Loucy (cell line): ENCODE results near the gene LGR5.

Experiments
- H2AFZ ChIP-seq: fragments of 200-600 bp; sonication (generic); 2 replicates; pipeline ENCODE4 v1.6.0; 2016; ENCODE audit warnings: antibody characterized with exemption, mild to moderate bottlenecking, low read length, moderate library complexity
- H3F3A ChIP-seq: fragments of 200-600 bp; 2 replicates; pipeline ENCODE4 v1.6.0; 2016; ENCODE audit warnings: antibody characterized with exemption, low read depth, mild to moderate bottlenecking
- H3K27me3 ChIP-seq: fragments of 200-600 bp; sonication (generic); 2 replicates; pipeline ENCODE4 v1.6.1; 2014; ENCODE audit warnings: low read length, mild to moderate bottlenecking; ENCODE audit not compliant: insufficient read depth, poor library complexity, severe bottlenecking
- H3K36me3 ChIP-seq: fragments of 200-600 bp; sonication (generic); 2 replicates; pipeline ENCODE4 v1.6.1; 2016; ENCODE audit warnings: low read length; ENCODE audit not compliant: insufficient read depth
- H3K4me1 ChIP-seq: fragments of 200-600 bp; sonication (generic); 2 replicates; pipeline ENCODE4 v1.5.1; 2014; ENCODE audit warnings: low read length, mild to moderate bottlenecking; ENCODE audit not compliant: insufficient read depth, poor library complexity, severe bottlenecking
- H3K4me2 ChIP-seq: fragments of 200-600 bp; sonication (generic); 2 replicates; pipeline ENCODE4 v1.6.0; 2014; ENCODE audit warnings: antibody characterized with exemption, low read length, low read depth, mild to moderate bottlenecking; ENCODE audit not compliant: poor library complexity, severe bottlenecking
- H3K4me3 ChIP-seq: fragments of 200-600 bp; sonication (generic); 2 replicates; pipeline ENCODE4 v1.5.1; 2014; ENCODE audit warnings: low read length, mild to moderate bottlenecking, mixed read lengths; ENCODE audit not compliant: poor library complexity, severe bottlenecking
- H3K79me2 ChIP-seq: fragments of 200-600 bp; sonication (generic); 2 replicates; pipeline ENCODE4 v1.6.1; 2014; ENCODE audit warnings: low read length; ENCODE audit not compliant: insufficient read depth
- H3K9ac ChIP-seq: fragments of 200-600 bp; sonication (generic); 2 replicates; pipeline ENCODE4 v1.6.0; 2014; ENCODE audit warnings: mild to moderate bottlenecking, low read depth, low read length, moderate library complexity; ENCODE audit not compliant: poor library complexity, severe bottlenecking
- H3K9me2 ChIP-seq: fragments of 200-600 bp; sonication (generic); replicated peaks from 2 replicates; pipeline ENCODE4 v1.6.1; 2016; ENCODE audit warnings: low read depth, low read length, mixed read lengths
- H3K9me3 ChIP-seq: fragments of 200-600 bp; sonication (generic); 2 replicates; pipeline ENCODE4 v1.6.1; 2014; ENCODE audit warnings: mild to moderate bottlenecking, antibody characterized with exemption, low read length, low read depth; ENCODE audit not compliant: insufficient read depth
- H4K20me1 ChIP-seq: fragments of 200-600 bp; sonication (generic); 2 replicates; pipeline ENCODE4 v1.6.0; 2014; ENCODE audit warnings: antibody characterized with exemption, low read length, mild to moderate bottlenecking; ENCODE audit not compliant: insufficient read depth, poor library complexity, severe bottlenecking
- EZH2phosphoT487 ChIP-seq: fragments of 200-600 bp; IDR thresholded peaks from 2 replicates; pipeline ENCODE4 v1.6.1; 2018; ENCODE audit warnings: antibody characterized with exemption, mild to moderate bottlenecking, moderate library complexity, borderline replicate concordance
- TF ChIP-seq, protein P1 (sequence below): fragments of 200-600 bp; sonication (generic); conservative IDR thresholded peaks from 2 replicates; pipeline ENCODE4 v1.5.1; 2014; ENCODE audit warnings: mild to moderate bottlenecking, antibody characterized with exemption, low read length

Gene LGR5

DNA sequence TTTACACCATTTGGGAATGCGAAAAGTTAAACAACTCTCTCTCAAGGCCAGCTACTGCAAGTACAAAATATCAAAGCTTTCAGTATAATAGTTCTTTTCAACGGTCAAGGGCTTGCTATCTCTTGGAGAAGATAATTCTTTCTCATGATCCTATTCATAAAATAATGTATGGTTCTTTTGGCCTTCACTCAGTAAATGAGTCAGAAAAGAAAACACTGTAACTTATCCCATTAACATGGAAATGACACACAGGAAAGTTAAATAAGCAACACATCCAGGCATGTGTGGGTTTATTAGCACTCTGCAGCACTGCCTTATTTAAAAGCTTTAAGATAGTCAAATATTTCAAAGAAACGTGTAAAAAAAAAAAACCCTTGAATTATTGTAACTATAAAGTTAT is 187.2 kb downstream of the LGR5 start:
- no peaks in the 10 kb centered on the region for H3K4me1 ChIP-seq
- no peak overlapping the region for H2AFZ ChIP-seq
- no peaks in the 10 kb centered on the region for H3K27me3 ChIP-seq
- H3K79me2 ChIP-seq, result no peaks in the 10 kb centered on the region
- H3K9ac ChIP-seq, result no peak overlapping the region
- no peak for TF ChIP-seq EZH2phosphoT487
- TF ChIP-seq, protein P1, sequence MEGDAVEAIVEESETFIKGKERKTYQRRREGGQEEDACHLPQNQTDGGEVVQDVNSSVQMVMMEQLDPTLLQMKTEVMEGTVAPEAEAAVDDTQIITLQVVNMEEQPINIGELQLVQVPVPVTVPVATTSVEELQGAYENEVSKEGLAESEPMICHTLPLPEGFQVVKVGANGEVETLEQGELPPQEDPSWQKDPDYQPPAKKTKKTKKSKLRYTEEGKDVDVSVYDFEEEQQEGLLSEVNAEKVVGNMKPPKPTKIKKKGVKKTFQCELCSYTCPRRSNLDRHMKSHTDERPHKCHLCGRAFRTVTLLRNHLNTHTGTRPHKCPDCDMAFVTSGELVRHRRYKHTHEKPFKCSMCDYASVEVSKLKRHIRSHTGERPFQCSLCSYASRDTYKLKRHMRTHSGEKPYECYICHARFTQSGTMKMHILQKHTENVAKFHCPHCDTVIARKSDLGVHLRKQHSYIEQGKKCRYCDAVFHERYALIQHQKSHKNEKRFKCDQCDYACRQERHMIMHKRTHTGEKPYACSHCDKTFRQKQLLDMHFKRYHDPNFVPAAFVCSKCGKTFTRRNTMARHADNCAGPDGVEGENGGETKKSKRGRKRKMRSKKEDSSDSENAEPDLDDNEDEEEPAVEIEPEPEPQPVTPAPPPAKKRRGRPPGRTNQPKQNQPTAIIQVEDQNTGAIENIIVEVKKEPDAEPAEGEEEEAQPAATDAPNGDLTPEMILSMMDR, result no peak
- peaks cover 97% of the 10 kb centered on the region for H3K36me3 ChIP-seq
- H3F3A ChIP-seq, result no peaks in the 10 kb centered on the region
- no peaks in the 10 kb centered on the region for H4K20me1 ChIP-seq
- no peaks in the 10 kb centered on the region for H3K9me3 ChIP-seq
- no peak overlapping the region for H3K4me3 ChIP-seq
- no peaks in the 10 kb centered on the region for H3K9me2 ChIP-seq
- H3K4me2 ChIP-seq, result no peak overlapping the region

DNA sequence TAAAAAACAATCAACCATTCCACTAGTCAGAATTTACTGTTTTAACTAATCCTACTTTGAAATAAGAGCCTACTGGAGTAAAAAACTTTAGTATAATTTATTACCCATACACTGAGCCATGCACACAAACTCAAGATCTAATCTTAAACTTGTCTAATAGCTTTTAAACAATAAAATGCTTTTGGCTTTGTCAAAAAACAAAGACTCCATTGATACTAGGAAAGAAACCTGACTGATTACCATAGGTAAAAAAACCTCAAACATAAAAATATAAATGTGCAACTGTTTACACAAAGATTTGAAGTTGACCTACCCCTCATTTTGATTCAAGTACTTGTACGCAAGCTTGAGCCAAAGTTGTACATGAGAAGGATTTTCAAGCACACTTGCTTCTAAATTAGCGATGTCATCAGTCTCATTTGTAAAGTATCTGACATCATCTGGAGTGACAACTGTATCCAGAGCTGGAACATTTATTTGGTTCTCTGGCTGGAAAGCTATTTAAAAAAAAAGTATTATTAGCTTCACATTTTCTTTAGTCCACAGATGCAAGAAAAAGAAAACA is 187.9 kb downstream of the LGR5 start:
- Histone ChIP-seq H3K4me1 (no peaks in the 10 kb centered on the region), H3F3A (no peaks in the 10 kb centered on the region), H3K36me3 (peaks cover 97% of the 10 kb centered on the region), H2AFZ (no peak overlapping the region), H3K9ac (no peak overlapping the region), H3K9me3 (no peaks in the 10 kb centered on the region), H3K79me2 (no peaks in the 10 kb centered on the region), H3K4me3 (no peak overlapping the region), H3K27me3 (no peaks in the 10 kb centered on the region), H4K20me1 (no peaks in the 10 kb centered on the region), H3K4me2 (no peak overlapping the region), H3K9me2 (no peaks in the 10 kb centered on the region)
- TF ChIP-seq, protein P1, result no peak
- TF ChIP-seq EZH2phosphoT487, result no peak
